ENCODE measurements around the gene NXPH1.

The NXPH1 gene

GRCh38 chr7:8433477-8434289 is at the start of gene NXPH1:
NXPH1 (plus strand) TSS chr7:8433609.
- DNase-seq, result peak in 2 of 3 donors; percentile 19 to 44

GRCh38 chr7:8384901-8385300 is 48.5 kb upstream of the NXPH1 start:
- no peak for DNase-seq

- DNase-seq, result no peak
These were observed 46.4 kb upstream of the NXPH1 start for GRCh38 chr7:8386926-8387550.

GRCh38 chr7:8387551-8388256 is 45.7 kb upstream of the NXPH1 start:
- no peak for DNase-seq

- DNase-seq, result no peak
These were observed 45.2 kb upstream of the NXPH1 start for GRCh38 chr7:8388257-8388625.

- DNase-seq, result no peak
These were observed 43.7 kb upstream of the NXPH1 start for GRCh38 chr7:8389593-8390261.

GRCh38 chr7:8390262-8390626 is 43.2 kb upstream of the NXPH1 start:
- DNase-seq, result no peak

GRCh38 chr7:8391353-8392062 is 41.9 kb upstream of the NXPH1 start:
- DNase-seq, result no peak

GRCh38 chr7:8396294-8396693 is 37.1 kb upstream of the NXPH1 start:
- DNase-seq, result no peak

GRCh38 chr7:8408871-8409270 is 24.5 kb upstream of the NXPH1 start:
- no peak for DNase-seq

- no peak for DNase-seq
These were observed 22.3 kb upstream of the NXPH1 start for GRCh38 chr7:8411103-8411502.

- no peak for DNase-seq
These were observed 19.8 kb upstream of the NXPH1 start for GRCh38 chr7:8413600-8413999.

- DNase-seq, result peak; percentile 72 to 82 (median 79)
These were observed 14.7 kb upstream of the NXPH1 start for GRCh38 chr7:8418629-8419245.

GRCh38 chr7:8422177-8422576 is 11.2 kb upstream of the NXPH1 start:
- DNase-seq, result no peak

- no peak for DNase-seq
These were observed 10.4 kb upstream of the NXPH1 start for GRCh38 chr7:8423057-8423456.

- no peak for DNase-seq
These were observed 8.2 kb upstream of the NXPH1 start for GRCh38 chr7:8425223-8425622.

- no peak for DNase-seq
These were observed 2.8 kb upstream of the NXPH1 start for GRCh38 chr7:8430643-8431042.

GRCh38 chr7:8434290-8435002 is 1.0 kb downstream of the NXPH1 start:
- DNase-seq, result no peak

- no peak for DNase-seq
These were observed 1.7 kb downstream of the NXPH1 start for GRCh38 chr7:8435095-8435494.

GRCh38 chr7:8435590-8436545 is 2.5 kb downstream of the NXPH1 start:
- no peak for DNase-seq

All from suppressor macrophage treated with lipopolysaccharide for 1 hour (primary cell).